ENCODE measurements around the gene SP100. TPM values are rescaled to one million over a fixed set of nuclear protein-coding genes. Genes with fewer than 3 reads are reported as not detected.

Gene SP100
- total and polyA plus RNA-seq, 2 of the 8 experiments (the other 6 are each of a cell fraction or from before 2014, with no cell fraction given), result 0.06 to 1.1 TPM

GRCh38 chr2:230505162-230505561 lies 89.2 kb downstream of the SP100 start:
- WGBS, 2 experiments (ENCODE audit: extremely low coverage in 1 of 2, insufficient coverage in 1 of 2, insufficient read length in 1 of 2, insufficient replicate concordance in 2 of 2, low coverage in 1 of 2, low lambda C conversion rate in 2 of 2, missing lambda C conversion rate in 1 of 2), result 97% methylated on average over 2 of the region's 2 CpGs; no CpG with 5 or more reads in 1 of the 2 experiments
- no peaks in the 10 kb centered on the region for H3K36me3 ChIP-seq (ENCODE audit: control insufficient read depth in 2 of 4, insufficient read depth in 4 of 4, low read length in 3 of 4)
- H2BK120ac ChIP-seq (replicated peaks; ENCODE audit: low read depth, low read length), result no peak overlapping the region
- TF ChIP-seq POU5F1 (IDR thresholded peaks at IDR 0.05; ENCODE audit: low read depth, low read length), result no peak
- TF ChIP-seq BCL11A (IDR thresholded peaks at IDR 0.05; ENCODE audit: low read depth in 2 of 2, low read length in 2 of 2), result no peak
- no peak for TF ChIP-seq CHD2 (IDR thresholded peaks at IDR 0.05; ENCODE audit: low read length)
- TF ChIP-seq CBX8 (IDR thresholded peaks at IDR 0.05; ENCODE audit: borderline replicate concordance, low read depth, low read length), result no peak
- no peak for TF ChIP-seq HDAC2 (IDR thresholded peaks at IDR 0.05; ENCODE audit: borderline replicate concordance in 1 of 2, low read depth in 2 of 2, low read length in 2 of 2)
- no peak for TF ChIP-seq SIN3A (conservative IDR thresholded peaks at IDR 0.05 in 1 of 2, IDR thresholded peaks at IDR 0.05 in 1 of 2; ENCODE audit: low read depth in 1 of 2, low read length in 2 of 2)
- no peak for TF ChIP-seq CBX5 (IDR thresholded peaks at IDR 0.05; ENCODE audit: low read depth, low read length)
- no peak for TF ChIP-seq MAFK (IDR thresholded peaks at IDR 0.05; ENCODE audit: low read depth, low read length)
- TF ChIP-seq SAP30 (IDR thresholded peaks at IDR 0.05; ENCODE audit: insufficient read depth, insufficient replicate concordance, low read length), result no peak
- TF ChIP-seq EP300 (IDR thresholded peaks at IDR 0.05; ENCODE audit: borderline replicate concordance in 1 of 2, low read depth in 2 of 2, low read length in 2 of 2), result no peak
- TF ChIP-seq, protein P1, sequence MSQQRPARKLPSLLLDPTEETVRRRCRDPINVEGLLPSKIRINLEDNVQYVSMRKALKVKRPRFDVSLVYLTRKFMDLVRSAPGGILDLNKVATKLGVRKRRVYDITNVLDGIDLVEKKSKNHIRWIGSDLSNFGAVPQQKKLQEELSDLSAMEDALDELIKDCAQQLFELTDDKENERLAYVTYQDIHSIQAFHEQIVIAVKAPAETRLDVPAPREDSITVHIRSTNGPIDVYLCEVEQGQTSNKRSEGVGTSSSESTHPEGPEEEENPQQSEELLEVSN (IDR thresholded peaks at IDR 0.05), result no peak
- TF ChIP-seq RBBP5 (IDR thresholded peaks at IDR 0.05; ENCODE audit: borderline replicate concordance, low read depth, low read length), result no peak
- TF ChIP-seq SP1 (IDR thresholded peaks at IDR 0.05; ENCODE audit: low read depth, low read length), result no peak
- no peak for TF ChIP-seq KDM5A (IDR thresholded peaks at IDR 0.05; ENCODE audit: low read length)

More at GRCh38 chr2:230505162-230505561, 89.2 kb downstream of the SP100 start:
- ChIA-PET CTCF (ENCODE audit: partially characterized antibody) (no interaction called here), POLR2A (ENCODE audit: partially characterized antibody) (no interaction called here)
- Histone ChIP-seq H3K4ac (replicated peaks; ENCODE audit: insufficient read length, low read depth, low read length) (no peak overlapping the region), H3K9ac (replicated peaks in 1 of 4; ENCODE audit: extremely low read depth in 1 of 4, low read depth in 3 of 4, low read length in 3 of 4) (no peak overlapping the region), H3K4me3 (ENCODE audit: extremely low read depth in 1 of 4, insufficient read depth in 2 of 4, low read depth in 3 of 4, low read length in 4 of 4) (no peak overlapping the region), H3K4me1 (replicated peaks in 1 of 4; ENCODE audit: control insufficient read depth in 3 of 4, insufficient read depth in 4 of 4, low read length in 3 of 4) (no peaks in the 10 kb centered on the region), H3K27ac (ENCODE audit: low read depth, low read length) (no peak overlapping the region), H3K23me2 (ENCODE audit: low read depth, low read length) (no peaks in the 10 kb centered on the region), H3K14ac (ENCODE audit: insufficient read length) (no peak overlapping the region), H2BK5ac (ENCODE audit: low read depth, low read length) (no peak overlapping the region), H2AK5ac (ENCODE audit: low read depth, low read length) (no peak overlapping the region), H4K5ac (ENCODE audit: insufficient read length, low read depth, low read length) (no peak overlapping the region), H2BK20ac (ENCODE audit: low read length) (no peak overlapping the region), H3K23ac (ENCODE audit: insufficient read length) (no peak overlapping the region), H2BK12ac (ENCODE audit: low read depth, low read length) (no peak overlapping the region), H3K27me3 (replicated peaks in 1 of 4; ENCODE audit: control insufficient read depth in 3 of 4, extremely low read depth in 1 of 4, insufficient read depth in 3 of 4, low read length in 3 of 4) (no peaks in the 10 kb centered on the region), H3K56ac (replicated peaks; ENCODE audit: insufficient read length, low read depth, low read length) (no peak overlapping the region), H4K8ac (ENCODE audit: extremely low read depth, insufficient read depth, low read length) (no peak overlapping the region), H2AFZ (ENCODE audit: low read length) (no peak overlapping the region), H3K18ac (ENCODE audit: extremely low read depth, low read length) (no peak overlapping the region), H2BK15ac (ENCODE audit: low read length) (no peak overlapping the region), H3K79me1 (ENCODE audit: low read depth, low read length) (no peaks in the 10 kb centered on the region), H3K9me3 (ENCODE audit: insufficient read depth in 2 of 2, low read depth in 1 of 2, low read length in 1 of 2) (no peaks in the 10 kb centered on the region), H3K79me2 (ENCODE audit: control insufficient read depth in 1 of 2, insufficient read depth in 2 of 2, low read length in 2 of 2) (no peaks in the 10 kb centered on the region), H4K20me1 (replicated peaks in 1 of 2; ENCODE audit: control insufficient read depth in 1 of 2, insufficient read depth in 2 of 2, low read length in 2 of 2) (no peaks in the 10 kb centered on the region), H3K4me2 (ENCODE audit: insufficient read depth in 1 of 2, low read depth in 2 of 2, low read length in 2 of 2) (no peak overlapping the region), H4K91ac (replicated peaks; ENCODE audit: insufficient read length, low read length) (no peak overlapping the region)
- FAIRE-seq (no peak), DNase-seq (ENCODE audit: low read depth in 1 of 2, low spot score in 2 of 2) (no peak)
